H1 (cell line): ENCODE results near the gene RMDN2. TPM values are rescaled to one million over a fixed set of nuclear protein-coding genes. Genes with fewer than 3 reads are reported as not detected.

Source experiments
- CTCF ChIA-PET: fragments of 300-600 bp; sonication (Branson Sonifier 250); formaldehyde crosslinking; loops from one replicate; lab custom pipeline; 2021; ENCODE audit not compliant: partially characterized antibody; lab: Charles Lee
- POLR2A ChIA-PET: fragments of 300-600 bp; sonication (Branson Sonifier 250); formaldehyde crosslinking; loops from one replicate; lab custom pipeline; 2021; ENCODE audit warnings: inconsistent platforms; ENCODE audit not compliant: partially characterized antibody; lab: Charles Lee
- DNase-seq, 2 experiments: peaks; one replicate each; pipeline versions ENCODE4 v3.0.0 to v3.0.0-alpha.2; 2010 to 2022; ENCODE audit warnings: low spot score in 2 of 2, low read depth in 1 of 2, mixed read lengths in 1 of 2
- FAIRE-seq: peaks from 2 replicates; lab custom pipeline; 2011; peaks lifted over from hg19 to GRCh38; lab: Jason Lieb, UNC
- H2AFZ ChIP-seq: 2 replicates; pipeline ENCODE4 v1.8.1; 2012; ENCODE audit warnings: low read length, inconsistent platforms
- H2AK5ac ChIP-seq: 2 replicates; pipeline ENCODE4 v1.6.1; 2013; ENCODE audit warnings: low read depth, low read length
- H2BK120ac ChIP-seq: replicated peaks from 2 replicates; pipeline ENCODE3; 2013; ENCODE audit warnings: low read depth, low read length, inconsistent platforms
- H2BK12ac ChIP-seq: 2 replicates; pipeline ENCODE4 v1.6.1; 2013; ENCODE audit warnings: low read depth, low read length
- H2BK15ac ChIP-seq: 2 replicates; pipeline ENCODE4 v1.6.1; 2013; ENCODE audit warnings: low read length
- H2BK20ac ChIP-seq: 2 replicates; pipeline ENCODE4 v1.6.1; 2013; ENCODE audit warnings: low read length
- H2BK5ac ChIP-seq: 2 replicates; pipeline ENCODE4 v1.6.1; 2013; ENCODE audit warnings: low read depth, low read length
- H3K14ac ChIP-seq: 2 replicates; pipeline ENCODE4 v1.6.1; 2013; ENCODE audit warnings: inconsistent platforms; ENCODE audit not compliant: insufficient read length
- H3K18ac ChIP-seq: 2 replicates; pipeline ENCODE4 v1.6.1; 2013; ENCODE audit warnings: low read length; ENCODE audit errors: extremely low read depth
- H3K23ac ChIP-seq: 2 replicates; pipeline ENCODE4 v1.6.1; 2013; ENCODE audit warnings: inconsistent platforms; ENCODE audit not compliant: insufficient read length
- H3K23me2 ChIP-seq: 2 replicates; pipeline ENCODE4 v1.6.1; 2013; ENCODE audit warnings: low read depth, low read length
- H3K27ac ChIP-seq: 2 replicates; pipeline ENCODE4 v1.6.1; 2011; ENCODE audit warnings: low read depth, low read length, inconsistent platforms
- H3K27me3 ChIP-seq, 4 experiments: replicated peaks in 1 of 4; 1 replicate in 1 of 4; 2 replicates in 3 of 4; pipeline versions ENCODE4 v1.6.1 to v1.8.1; 2011 to 2013; ENCODE audit warnings: low read length in 3 of 4, mild to moderate bottlenecking in 3 of 4, inconsistent platforms in 2 of 4, mixed read lengths in 2 of 4, moderate library complexity in 1 of 4; ENCODE audit not compliant: control insufficient read depth in 3 of 4, insufficient read depth in 3 of 4; ENCODE audit errors: extremely low read depth in 1 of 4
- H3K36me3 ChIP-seq, 4 experiments: 2 replicates each; pipeline versions ENCODE4 v1.6.1 to v1.8.1; 2011 to 2013; ENCODE audit warnings: mild to moderate bottlenecking in 4 of 4, low read length in 3 of 4, moderate library complexity in 2 of 4, control low read depth in 1 of 4, inconsistent platforms in 1 of 4; ENCODE audit not compliant: insufficient read depth in 4 of 4, control insufficient read depth in 2 of 4
- H3K4ac ChIP-seq: replicated peaks from 2 replicates; pipeline ENCODE3; 2013; ENCODE audit warnings: low read length, low read depth, mixed read lengths, inconsistent platforms; ENCODE audit not compliant: insufficient read length
- H3K4me1 ChIP-seq, 4 experiments: replicated peaks in 1 of 4; 1 replicate in 1 of 4; 2 replicates in 3 of 4; pipeline versions ENCODE4 v1.6.1 to v1.8.1; 2011 to 2013; ENCODE audit warnings: low read length in 3 of 4, inconsistent platforms in 2 of 4, mixed read lengths in 1 of 4; ENCODE audit not compliant: insufficient read depth in 4 of 4, control insufficient read depth in 3 of 4
- H3K4me2 ChIP-seq, 2 experiments: 2 replicates each; pipeline versions ENCODE4 v1.6.1 to v1.8.1; 2011 to 2013; ENCODE audit warnings: low read depth in 2 of 2, low read length in 2 of 2, control low read depth in 1 of 2, inconsistent platforms in 1 of 2, mild to moderate bottlenecking in 1 of 2; ENCODE audit not compliant: insufficient read depth in 1 of 2
- H3K4me3 ChIP-seq, 4 experiments: fragments of 200-600, 300-600 bp in 1 of 4; sonication (generic), shearing (Covaris generic), sonication (Bioruptor Twin) in 1 of 4; 2 replicates each; pipeline versions ENCODE4 v1.5.1 to v1.8.1; 2011 to 2016; ENCODE audit warnings: low read length in 4 of 4, low read depth in 3 of 4, control low read depth in 2 of 4, inconsistent platforms in 2 of 4, mild to moderate bottlenecking in 2 of 4, mixed read lengths in 1 of 4, moderate library complexity in 1 of 4; ENCODE audit not compliant: insufficient read depth in 2 of 4; ENCODE audit errors: extremely low read depth in 1 of 4
- H3K56ac ChIP-seq: replicated peaks from 2 replicates; pipeline ENCODE3; 2013; ENCODE audit warnings: low read depth, mild to moderate bottlenecking, mixed read lengths, low read length, inconsistent platforms; ENCODE audit not compliant: insufficient read length
- H3K79me1 ChIP-seq: 2 replicates; pipeline ENCODE4 v1.6.1; 2013; ENCODE audit warnings: low read depth, low read length, control low read depth
- H3K79me2 ChIP-seq, 2 experiments: 2 replicates each; pipeline versions ENCODE4 v1.6.1 to v1.8.1; 2012 to 2013; ENCODE audit warnings: low read length in 2 of 2, mild to moderate bottlenecking in 2 of 2, inconsistent platforms in 1 of 2; ENCODE audit not compliant: insufficient read depth in 2 of 2, control insufficient read depth in 1 of 2
- H3K9ac ChIP-seq, 4 experiments: replicated peaks in 1 of 4; 1 replicate in 1 of 4; 2 replicates in 3 of 4; pipeline versions ENCODE4 v1.6.1 to v1.8.1; 2011 to 2013; ENCODE audit warnings: low read depth in 3 of 4, low read length in 3 of 4, control low read depth in 2 of 4, mild to moderate bottlenecking in 2 of 4, moderate library complexity in 2 of 4, inconsistent platforms in 1 of 4; ENCODE audit errors: extremely low read depth in 1 of 4
- H3K9me3 ChIP-seq, 2 experiments: 2 replicates each; pipeline versions ENCODE4 v1.6.1 to v1.8.1; 2012 to 2013; ENCODE audit warnings: mild to moderate bottlenecking in 2 of 2, moderate library complexity in 2 of 2, control low read depth in 1 of 2, inconsistent platforms in 1 of 2, low read depth in 1 of 2, low read length in 1 of 2, mixed read lengths in 1 of 2; ENCODE audit not compliant: insufficient read depth in 2 of 2
- H4K20me1 ChIP-seq, 2 experiments: replicated peaks in 1 of 2; 2 replicates each; pipeline versions ENCODE3 to v1.8.1; 2011 to 2013; ENCODE audit warnings: inconsistent platforms in 2 of 2, low read length in 2 of 2, mild to moderate bottlenecking in 1 of 2; ENCODE audit not compliant: insufficient read depth in 2 of 2, control insufficient read depth in 1 of 2
- H4K5ac ChIP-seq: 2 replicates; pipeline ENCODE4 v1.6.1; 2013; ENCODE audit warnings: low read length, low read depth, mixed read lengths, inconsistent platforms; ENCODE audit not compliant: insufficient read length
- H4K8ac ChIP-seq: 2 replicates; pipeline ENCODE4 v1.8.0; 2013; ENCODE audit warnings: mild to moderate bottlenecking, moderate library complexity, low read length, inconsistent platforms; ENCODE audit not compliant: insufficient read depth; ENCODE audit errors: extremely low read depth
- H4K91ac ChIP-seq: replicated peaks from 2 replicates; pipeline ENCODE3; 2013; ENCODE audit warnings: low read length, mixed read lengths, inconsistent platforms; ENCODE audit not compliant: insufficient read length
- BACH1 ChIP-seq: IDR thresholded peaks from 2 replicates; pipeline ENCODE4 v1.6.1; 2012; ENCODE audit warnings: low read length, improper control_type of control experiment
- CREB1 ChIP-seq: IDR thresholded peaks from 2 replicates; pipeline ENCODE4 v1.6.1; 2012; ENCODE audit warnings: inconsistent platforms
- EZH2 ChIP-seq: fragments of 200-600 bp; sonication (generic); IDR thresholded peaks from 2 replicates; pipeline ENCODE4 v1.7.1; 2012; ENCODE audit warnings: low read depth, mild to moderate bottlenecking, moderate library complexity, low read length, inconsistent platforms; ENCODE audit not compliant: severe bottlenecking
- NRF1 ChIP-seq: IDR thresholded peaks from 2 replicates; pipeline ENCODE4 v1.6.1; 2011; ENCODE audit warnings: mild to moderate bottlenecking, low read depth, low read length, improper control_type of control experiment
- POLR2AphosphoS5 ChIP-seq: IDR thresholded peaks from 2 replicates; pipeline ENCODE4 v1.6.1; 2011; ENCODE audit warnings: low read depth, low read length
- RFX5 ChIP-seq: IDR thresholded peaks from 2 replicates; pipeline ENCODE4 v1.6.1; 2011; ENCODE audit warnings: low read depth, low read length, improper control_type of control experiment, borderline replicate concordance
- TCF12 ChIP-seq: IDR thresholded peaks from 2 replicates; pipeline ENCODE4 v1.6.1; 2011; ENCODE audit warnings: low read depth, mild to moderate bottlenecking, low read length
- TEAD4 ChIP-seq: IDR thresholded peaks from 2 replicates; pipeline ENCODE4 v1.6.1; 2012; ENCODE audit warnings: low read depth, low read length, inconsistent platforms, mixed read lengths
- USF2 ChIP-seq: IDR thresholded peaks from 2 replicates; pipeline ENCODE4 v1.6.1; 2011; ENCODE audit warnings: low read length, improper control_type of control experiment
- WGBS, 2 experiments: shearing (Covaris generic) in 1 of 2; methylation state at CpG; one replicate each; pipeline versions ENCODE4 v1.1.6 to v1.1.7; 2013 to 2015; ENCODE audit warnings: low lambda C conversion rate in 2 of 2, mixed read lengths in 2 of 2, inconsistent platforms in 1 of 2, low coverage in 1 of 2, missing lambda C conversion rate in 1 of 2; ENCODE audit not compliant: insufficient replicate concordance in 2 of 2, insufficient coverage in 1 of 2, insufficient read length in 1 of 2; ENCODE audit errors: extremely low coverage in 1 of 2, missing lambda C conversion rate in 1 of 2; 5-methylcytosine and 5-hydroxymethylcytosine counted together
- polyA plus RNA-seq, 7 experiments: library from polyadenylated mRNA; depleted of rRNA in 3 of 7; stranded (reverse) in 5 of 7; unstranded in 2 of 7; fragments of >200 nt in 5 of 7; fragments of 200-250 nt in 2 of 7; gene quantifications; 1 replicate in 5 of 7; 2 replicates in 1 of 7; 4 replicates in 1 of 7; pipeline versions ENCODE4 v1.2.1 to v1.2.3, GENCODE V29; 2011 to 2013; ENCODE audit warnings: missing spikeins in 2 of 7, mixed read lengths in 2 of 7
- total RNA-seq: library from RNA; stranded (reverse); fragmentation: NEBNext Ultra II Directional; extraction: Animal tissue kit (Norgen Biotek cat#: 25700); gene quantifications from 2 replicates; pipeline ENCODE4 v1.2.1, GENCODE V29; 2021

Gene RMDN2
- total and polyA plus RNA-seq, 2 of the 8 experiments (the other 6 are each of a cell fraction or from before 2014, with no cell fraction given), result 0.53 to 3.0 TPM

- H3K9ac ChIP-seq, result no peak overlapping the region
- no peaks in the 10 kb centered on the region for H3K79me1 ChIP-seq
- H2AK5ac ChIP-seq, result no peak overlapping the region
- H2BK20ac ChIP-seq, result no peak overlapping the region
- no peak overlapping the region for H2BK15ac ChIP-seq
- no peak overlapping the region for H2BK5ac ChIP-seq
- no peak overlapping the region for H4K8ac ChIP-seq
- H3K4ac ChIP-seq, result no peak overlapping the region
- no peak overlapping the region for H3K4me2 ChIP-seq
- no peak overlapping the region for H4K5ac ChIP-seq
- H3K27me3 ChIP-seq, result peaks cover 0 to 10% (median 3%) of the 10 kb centered on the region in 4 experiments; a peak in 6 of 7 replicates
- 66% methylated on average over 2 of the region's 2 CpGs; no CpG with 5 or more reads in 1 of the 2 experiments for WGBS, 2 experiments
- H3K56ac ChIP-seq, result no peak overlapping the region
- H2AFZ ChIP-seq, result no peak overlapping the region
- no peaks in the 10 kb centered on the region for H4K20me1 ChIP-seq
- ChIA-PET CTCF (no interaction called here), POLR2A (interaction anchor here (0.6 kb wide), 1 partner anchor 38 kb away, joined by 3 read pairs; no protein-coding TSS in a partner anchor)
- H3K9me3 ChIP-seq, result no peaks in the 10 kb centered on the region
- no peak overlapping the region for H2BK120ac ChIP-seq
- H3K23me2 ChIP-seq, result peaks cover 1% of the 10 kb centered on the region; the same call in 1 of the 2 replicates
- no peak overlapping the region for H3K14ac ChIP-seq
- no peaks in the 10 kb centered on the region for H3K79me2 ChIP-seq
- peaks cover 0 to 4% (median 3%) of the 10 kb centered on the region in 4 experiments; a peak in 3 of 7 replicates for H3K4me1 ChIP-seq
- FAIRE-seq (no peak), DNase-seq (no peak)
- H3K4me3 ChIP-seq, result no peak overlapping the region
- H3K27ac ChIP-seq, result no peak overlapping the region
- H2BK12ac ChIP-seq, result no peak overlapping the region
- no peak overlapping the region for H3K18ac ChIP-seq
- TF ChIP-seq RFX5 (no peak), USF2 (no peak), TEAD4 (no peak), EZH2 (no peak), NRF1 (no peak), CREB1 (no peak), BACH1 (no peak), POLR2AphosphoS5 (no peak), TCF12 (no peak)
- no peak overlapping the region for H3K23ac ChIP-seq
- no peaks in the 10 kb centered on the region for H3K36me3 ChIP-seq
- no peak overlapping the region for H4K91ac ChIP-seq
These were observed 108.6 kb downstream of the RMDN2 start for GRCh38 chr2:38033646-38034045.
